Measurements from ENCODE around the gene WDR53. TPM values are rescaled to one million over a fixed set of nuclear protein-coding genes. Genes with fewer than 3 reads are reported as not detected.

Gene WDR53
- total RNA-seq, 1 donor from 2014 or later: 9.2 TPM

GRCh38 chr3:196547067-196547466 is 21.3 kb downstream of the WDR53 start:
- no peak overlapping the region for H3K4me3 ChIP-seq (ENCODE audit: low read depth, low read length)
- DNase-seq (ENCODE audit: low read depth): no peak
- TF ChIP-seq, protein P1, sequence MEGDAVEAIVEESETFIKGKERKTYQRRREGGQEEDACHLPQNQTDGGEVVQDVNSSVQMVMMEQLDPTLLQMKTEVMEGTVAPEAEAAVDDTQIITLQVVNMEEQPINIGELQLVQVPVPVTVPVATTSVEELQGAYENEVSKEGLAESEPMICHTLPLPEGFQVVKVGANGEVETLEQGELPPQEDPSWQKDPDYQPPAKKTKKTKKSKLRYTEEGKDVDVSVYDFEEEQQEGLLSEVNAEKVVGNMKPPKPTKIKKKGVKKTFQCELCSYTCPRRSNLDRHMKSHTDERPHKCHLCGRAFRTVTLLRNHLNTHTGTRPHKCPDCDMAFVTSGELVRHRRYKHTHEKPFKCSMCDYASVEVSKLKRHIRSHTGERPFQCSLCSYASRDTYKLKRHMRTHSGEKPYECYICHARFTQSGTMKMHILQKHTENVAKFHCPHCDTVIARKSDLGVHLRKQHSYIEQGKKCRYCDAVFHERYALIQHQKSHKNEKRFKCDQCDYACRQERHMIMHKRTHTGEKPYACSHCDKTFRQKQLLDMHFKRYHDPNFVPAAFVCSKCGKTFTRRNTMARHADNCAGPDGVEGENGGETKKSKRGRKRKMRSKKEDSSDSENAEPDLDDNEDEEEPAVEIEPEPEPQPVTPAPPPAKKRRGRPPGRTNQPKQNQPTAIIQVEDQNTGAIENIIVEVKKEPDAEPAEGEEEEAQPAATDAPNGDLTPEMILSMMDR (conservative IDR thresholded peaks at IDR 0.05; ENCODE audit: low read depth, low read length): no peak

DNA sequence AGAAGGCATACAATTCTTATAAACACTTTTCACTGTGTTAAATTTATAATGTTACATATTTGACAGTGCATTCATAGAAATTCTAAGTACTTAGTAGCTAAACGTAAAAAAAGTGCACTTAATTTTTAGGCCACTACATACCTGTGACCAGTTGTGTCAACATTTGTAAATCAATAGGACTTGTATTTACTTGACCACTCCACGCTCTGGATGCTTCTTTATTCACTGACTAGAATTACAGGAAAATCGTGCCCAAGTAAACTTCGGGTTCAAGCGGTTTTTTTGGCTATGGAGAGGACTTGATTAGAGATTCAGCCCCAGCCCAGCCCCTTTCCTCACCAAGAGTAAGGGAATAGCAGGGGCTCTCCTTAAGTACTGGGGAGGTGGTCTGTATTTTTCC is 21.8 kb downstream of the WDR53 start:
- no peak for DNase-seq (ENCODE audit: low read depth)
- TF ChIP-seq, protein P1 (conservative IDR thresholded peaks at IDR 0.05; ENCODE audit: low read depth, low read length): no peak

GRCh38 chr3:196544491-196544992 is 23.8 kb downstream of the WDR53 start:
- H3K4me3 ChIP-seq (ENCODE audit: low read depth, low read length): no peak overlapping the region
- DNase-seq (ENCODE audit: low read depth): no peak
- TF ChIP-seq, protein P1 (conservative IDR thresholded peaks at IDR 0.05; ENCODE audit: low read depth, low read length): no peak

More for the DNA sequence above, 21.8 kb downstream of the WDR53 start:
- H3K4me3 ChIP-seq (ENCODE audit: low read depth, low read length): no peak overlapping the region

DNA sequence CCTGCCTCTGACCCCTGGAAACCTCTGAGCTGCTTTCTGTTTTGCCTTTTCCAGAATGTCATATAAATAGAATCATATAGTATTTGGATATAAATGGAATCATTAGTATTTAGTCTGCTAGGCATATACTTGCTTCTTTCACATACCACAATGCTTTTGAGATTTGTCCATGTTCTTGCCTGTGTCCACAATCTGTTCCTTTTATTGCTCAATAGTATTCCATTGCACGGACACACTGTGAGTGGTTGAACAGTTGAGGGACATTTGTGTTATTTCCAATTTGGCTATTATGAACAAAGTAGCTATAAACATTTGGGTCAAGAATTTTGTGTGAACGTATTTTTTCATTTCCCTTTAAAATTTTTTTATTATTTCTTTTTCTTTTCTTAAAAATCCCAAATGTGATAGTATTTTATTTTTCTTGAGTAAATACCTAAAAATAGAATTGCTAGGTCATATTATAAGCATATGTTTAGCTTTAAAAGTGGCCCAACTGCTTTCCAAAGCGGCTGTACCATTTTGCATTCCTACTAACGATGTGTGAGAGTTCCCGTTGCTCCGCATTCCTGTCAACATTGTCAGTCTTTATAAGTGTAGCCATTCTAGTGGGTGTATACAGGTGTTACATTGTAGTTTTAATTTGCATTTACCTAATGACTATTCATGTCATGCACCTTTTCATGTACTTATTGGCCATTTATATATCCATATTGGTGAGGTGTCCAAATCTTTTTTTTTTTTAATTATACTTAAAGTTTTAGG is 26.5 kb downstream of the WDR53 start:
- TF ChIP-seq, protein P1 (conservative IDR thresholded peaks at IDR 0.05; ENCODE audit: low read depth, low read length): no peak
- H3K4me3 ChIP-seq (ENCODE audit: low read depth, low read length): no peak overlapping the region
- no peak for DNase-seq (ENCODE audit: low read depth)

- no peak for DNase-seq (ENCODE audit: low read depth)
- H3K4me3 ChIP-seq (ENCODE audit: low read depth, low read length): no peak overlapping the region
- TF ChIP-seq, protein P1 (conservative IDR thresholded peaks at IDR 0.05; ENCODE audit: low read depth, low read length): peak; percentile 71
These were observed 30.9 kb downstream of the WDR53 start for GRCh38 chr3:196537319-196537984.

DNA sequence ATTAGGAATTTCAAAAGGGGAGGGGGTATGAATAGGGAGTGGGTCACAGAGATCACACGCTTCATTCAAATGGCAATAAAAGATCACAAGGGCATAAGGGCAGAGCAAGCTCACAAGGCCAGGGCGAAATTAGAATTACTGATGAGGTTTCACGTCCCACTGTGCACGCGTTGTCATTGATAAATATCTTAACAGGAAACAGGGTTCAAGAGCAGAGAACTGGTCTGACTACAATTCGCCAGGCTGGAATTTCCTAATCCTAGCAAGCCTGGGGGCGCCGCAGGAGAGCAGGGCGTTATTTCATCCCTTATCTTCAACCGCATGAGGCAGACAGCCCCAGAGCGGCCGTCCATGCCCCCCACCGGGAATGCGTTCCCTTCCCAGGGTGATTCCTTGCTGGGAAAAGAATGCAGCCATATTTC is 35.1 kb downstream of the WDR53 start:
- DNase-seq (ENCODE audit: low read depth): no peak

More for the DNA sequence above, 35.1 kb downstream of the WDR53 start:
- H3K4me3 ChIP-seq (ENCODE audit: low read depth, low read length): no peak overlapping the region
- TF ChIP-seq, protein P1 (conservative IDR thresholded peaks at IDR 0.05; ENCODE audit: low read depth, low read length): no peak

Measured in epithelial cell of proximal tubule (primary cell).